ENCODE measurements around the gene DPH2. TPM values are rescaled to one million over a fixed set of nuclear protein-coding genes. Genes with fewer than 3 reads are reported as not detected.
A peak's percentile ranks its signal among the peaks of the same experiment; 100 is the strongest.

The DPH2 gene
- total RNA-seq, 2 experiments from 2014 or later: 25.2 to 30.5 TPM

DNA sequence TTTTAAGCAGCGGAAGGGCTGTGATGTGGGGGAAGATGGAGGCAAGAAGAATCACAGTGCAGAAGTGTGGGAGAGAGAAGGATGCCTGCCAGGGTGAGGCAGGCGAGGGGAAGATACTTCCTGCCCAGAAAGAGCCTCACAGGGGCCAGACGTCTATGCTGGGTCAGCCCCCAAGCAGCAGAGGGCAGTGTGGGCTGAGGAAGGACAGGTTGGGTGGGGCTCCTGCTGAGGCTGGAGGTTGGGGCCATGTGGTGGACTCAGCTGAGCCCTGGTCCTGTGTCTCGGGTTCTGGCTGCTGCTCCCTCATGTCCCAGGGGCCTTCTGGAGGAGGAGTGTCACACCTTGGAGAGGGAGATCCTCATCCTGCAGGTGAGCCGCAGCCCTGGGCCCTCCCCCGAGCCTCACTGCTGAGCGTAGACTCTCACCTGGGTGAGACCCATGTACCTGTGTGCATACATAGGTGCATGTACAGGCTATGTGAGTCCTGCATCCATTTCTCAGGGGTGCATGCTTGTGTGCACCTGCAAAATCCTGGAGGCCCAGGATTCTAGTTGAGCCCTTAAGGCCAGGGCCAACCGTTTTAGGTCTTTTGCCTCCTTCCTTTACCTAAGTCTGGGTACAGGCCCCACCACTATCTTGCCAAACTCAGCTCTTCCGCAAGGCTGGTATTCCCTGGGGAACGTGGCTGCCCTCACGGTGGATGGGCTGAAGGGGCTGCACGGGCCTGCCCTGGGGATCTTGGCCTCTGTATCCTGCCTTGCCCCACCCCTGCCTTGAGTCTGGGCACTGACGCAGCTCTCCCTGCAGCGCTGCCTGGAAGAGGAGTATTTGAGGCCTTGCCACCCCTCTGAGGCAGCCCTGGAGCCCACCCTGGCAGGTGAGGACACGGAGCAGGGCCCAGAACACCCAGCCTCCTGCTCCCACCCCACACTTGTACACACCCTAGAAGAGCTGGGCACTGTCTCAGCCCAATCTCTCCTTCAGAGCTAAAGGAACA is 25.3 kb downstream of the DPH2 start:
- Mint-ChIP-seq H3K36me3 (ENCODE audit: low read depth) (peaks cover 2% of the 10 kb centered on the region), H3K4me1 (peaks cover 8% of the 10 kb centered on the region), H3K27ac (no peak overlapping the region), H3K27me3 (no peaks in the 10 kb centered on the region), H3K4me3 (no peak overlapping the region), H3K9me3 (ENCODE audit: low read depth) (no peaks in the 10 kb centered on the region)
- DNase-seq: peak; percentile 39
- ATAC-seq: peak; percentile 25
- ChIA-PET CTCF (interaction anchor here (0.7 to 1.4 kb wide), 3 partner anchors 10 to 68 kb away, joined by 4 to 6 read pairs (median 4); no protein-coding TSS in a partner anchor), POLR2A (no interaction called here)
- intact Hi-C loops (cut with DNase I, micrococcal nuclease): loop anchor here in 1 of 2 experiments (5.0 kb wide), 1 partner anchor 288 kb away; the partner anchor contains the start of gene ST3GAL3

DNA sequence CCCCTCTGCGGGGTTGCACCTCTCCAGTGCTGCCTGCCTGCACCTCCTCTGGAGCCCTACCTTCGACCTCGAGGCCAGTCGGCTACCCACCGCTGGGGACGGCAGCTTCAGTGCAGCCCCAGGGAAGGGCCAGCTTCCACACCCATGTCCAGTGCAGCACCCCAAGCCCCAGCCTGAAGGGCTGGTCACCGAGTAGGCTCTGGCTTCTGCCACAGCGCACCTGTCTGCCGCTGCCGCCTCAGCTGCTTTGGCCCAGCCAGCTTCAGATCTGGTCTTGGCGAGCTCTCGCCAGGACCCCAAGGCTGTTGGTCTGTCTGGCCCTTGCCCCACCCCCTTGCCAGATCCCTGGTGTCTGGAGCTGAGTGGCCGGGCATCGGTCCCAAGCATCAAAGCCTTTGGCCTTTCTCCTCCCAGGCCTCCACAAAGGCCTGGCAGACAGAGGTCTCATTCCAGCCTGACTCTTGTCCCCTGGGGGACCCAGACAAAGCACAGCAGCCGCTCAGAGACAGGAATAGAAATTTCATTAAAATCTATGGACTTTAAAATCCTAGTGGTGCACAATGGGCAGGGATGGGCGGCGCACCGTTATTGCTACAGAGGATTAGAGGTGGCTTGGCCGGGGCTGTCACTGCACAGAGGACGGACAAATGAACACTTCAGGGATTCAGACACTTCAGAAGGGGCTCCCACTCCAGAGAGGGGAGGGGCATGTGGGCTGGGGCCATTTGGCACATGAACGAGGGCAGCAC is 26.3 kb downstream of the DPH2 start:
- DNase-seq: no peak
- Mint-ChIP-seq H3K9me3 (ENCODE audit: low read depth) (no peaks in the 10 kb centered on the region), H3K4me1 (peaks cover 5% of the 10 kb centered on the region), H3K27me3 (no peaks in the 10 kb centered on the region), H3K4me3 (no peak overlapping the region), H3K36me3 (ENCODE audit: low read depth) (peaks cover 7% of the 10 kb centered on the region), H3K27ac (no peak overlapping the region)
- intact Hi-C loops (cut with DNase I, micrococcal nuclease): no loop called here
- POLR2A ChIA-PET: no interaction called here
- ATAC-seq: no peak
- CTCF ChIA-PET: interaction anchor here (1.3 to 1.4 kb wide), 2 partner anchors 9 to 40 kb away, joined by 4 to 6 read pairs; no protein-coding TSS in a partner anchor

DNA sequence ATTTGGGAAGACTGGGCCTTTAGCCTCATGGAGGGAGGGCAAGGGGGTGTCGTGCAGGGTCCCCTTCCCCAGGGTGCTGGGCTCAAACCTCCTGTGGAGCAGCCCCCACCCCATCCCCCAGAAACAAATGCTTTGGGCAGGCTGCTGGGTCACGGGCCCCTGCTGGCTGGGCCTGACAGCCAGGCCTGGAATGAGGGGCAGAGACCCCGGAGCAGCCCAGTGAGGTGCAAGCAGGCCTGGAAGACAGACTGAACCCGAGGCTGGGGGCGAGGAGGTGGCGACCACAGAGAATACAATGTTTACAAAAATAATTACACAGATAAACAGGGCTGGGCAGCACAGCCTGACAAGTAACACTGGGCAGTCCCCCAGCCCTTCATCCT is 26.9 kb downstream of the DPH2 start:
- Mint-ChIP-seq H3K4me1 (peaks cover 5% of the 10 kb centered on the region), H3K36me3 (ENCODE audit: low read depth) (peaks cover 7% of the 10 kb centered on the region), H3K9me3 (ENCODE audit: low read depth) (no peaks in the 10 kb centered on the region), H3K27me3 (no peaks in the 10 kb centered on the region), H3K27ac (no peak overlapping the region), H3K4me3 (no peak overlapping the region)
- ChIA-PET CTCF (interaction anchor here (0.5 kb wide), 1 partner anchor 201 kb away, joined by 3 read pairs; no protein-coding TSS in a partner anchor), POLR2A (no interaction called here)
- intact Hi-C loops (cut with DNase I, micrococcal nuclease): no loop called here
- ATAC-seq (no peak), DNase-seq (no peak)

- POLR2A ChIA-PET: no interaction called here
- ATAC-seq: no peak
- Mint-ChIP-seq H3K4me3 (no peak overlapping the region), H3K36me3 (ENCODE audit: low read depth) (peaks cover 10% of the 10 kb centered on the region), H3K27me3 (no peaks in the 10 kb centered on the region), H3K9me3 (ENCODE audit: low read depth) (no peaks in the 10 kb centered on the region), H3K27ac (no peak overlapping the region), H3K4me1 (no peaks in the 10 kb centered on the region)
- intact Hi-C loops (cut with DNase I, micrococcal nuclease): no loop called here
- CTCF ChIA-PET: interaction anchor here (0.5 kb wide), 1 partner anchor 200 kb away, joined by 3 read pairs; no protein-coding TSS in a partner anchor
- DNase-seq: no peak
Observed at GRCh38 chr1:43997295-43997999, 27.6 kb downstream of the DPH2 start.

DNA sequence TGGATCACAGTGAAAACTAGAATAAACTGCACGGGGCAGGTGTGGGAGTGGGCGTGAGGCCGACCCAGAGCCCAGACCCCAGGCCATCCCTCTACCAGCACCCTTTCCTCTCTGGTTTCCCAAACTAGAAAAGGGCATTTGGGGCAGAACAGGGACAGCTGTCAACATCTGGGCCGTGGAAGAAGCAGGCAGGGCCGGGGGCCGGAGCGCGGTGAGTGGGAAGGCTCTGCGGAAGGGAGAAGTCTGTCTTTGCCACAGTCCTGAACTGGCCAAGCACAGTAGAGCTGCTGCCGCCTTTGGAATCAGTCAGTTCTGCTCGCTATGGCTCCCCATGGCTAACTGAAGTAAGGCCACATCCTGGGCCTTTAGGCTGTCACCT is 28.2 kb downstream of the DPH2 start:
- intact Hi-C loops (cut with DNase I, micrococcal nuclease): no loop called here
- no peak overlapping the region for H3K4me3 Mint-ChIP-seq
- no peak for ATAC-seq
- no peaks in the 10 kb centered on the region for H3K9me3 Mint-ChIP-seq (ENCODE audit: low read depth)
- ChIA-PET POLR2A (no interaction called here), CTCF (interaction anchor here (1.0 kb wide), 1 partner anchor 24 kb away, joined by 3 read pairs; the partner anchor contains the start of gene ATP6V0B)
- H3K27me3 Mint-ChIP-seq: no peaks in the 10 kb centered on the region
- H3K36me3 Mint-ChIP-seq (ENCODE audit: low read depth): peaks cover 10% of the 10 kb centered on the region
- no peaks in the 10 kb centered on the region for H3K4me1 Mint-ChIP-seq
- no peak for DNase-seq
- H3K27ac Mint-ChIP-seq: no peak overlapping the region

DNA sequence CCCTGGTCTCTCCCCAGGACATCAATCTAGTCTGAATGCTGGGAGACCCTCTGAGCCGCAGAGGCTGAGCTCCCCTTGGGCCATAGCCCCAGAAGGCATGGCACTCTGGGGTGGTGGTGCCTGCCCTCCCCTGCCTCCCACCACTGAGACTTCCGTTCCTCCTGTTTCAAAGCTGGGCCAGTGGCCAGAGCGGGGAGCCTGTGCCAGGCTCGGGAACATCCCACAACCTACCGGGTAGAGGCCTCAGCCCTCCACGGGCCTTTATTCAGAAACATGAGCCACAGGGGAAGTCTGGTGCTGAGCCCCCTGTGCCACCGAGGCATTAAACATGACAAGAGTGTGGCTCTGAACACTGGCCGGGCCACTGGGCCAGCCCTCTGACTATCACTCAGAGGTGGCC is 29.6 kb downstream of the DPH2 start:
- no peaks in the 10 kb centered on the region for H3K27me3 Mint-ChIP-seq
- ATAC-seq: no peak
- no peaks in the 10 kb centered on the region for H3K9me3 Mint-ChIP-seq (ENCODE audit: low read depth)
- H3K4me3 Mint-ChIP-seq: no peak overlapping the region
- H3K36me3 Mint-ChIP-seq (ENCODE audit: low read depth): peaks cover 10% of the 10 kb centered on the region
- H3K27ac Mint-ChIP-seq: no peak overlapping the region
- intact Hi-C loops (cut with DNase I, micrococcal nuclease): no loop called here
- ChIA-PET POLR2A (no interaction called here), CTCF (interaction anchor here (0.6 to 1.2 kb wide), 2 partner anchors 12 to 58 kb away, joined by 3 read pairs; no protein-coding TSS in a partner anchor)
- no peaks in the 10 kb centered on the region for H3K4me1 Mint-ChIP-seq
- DNase-seq: no peak

DNA sequence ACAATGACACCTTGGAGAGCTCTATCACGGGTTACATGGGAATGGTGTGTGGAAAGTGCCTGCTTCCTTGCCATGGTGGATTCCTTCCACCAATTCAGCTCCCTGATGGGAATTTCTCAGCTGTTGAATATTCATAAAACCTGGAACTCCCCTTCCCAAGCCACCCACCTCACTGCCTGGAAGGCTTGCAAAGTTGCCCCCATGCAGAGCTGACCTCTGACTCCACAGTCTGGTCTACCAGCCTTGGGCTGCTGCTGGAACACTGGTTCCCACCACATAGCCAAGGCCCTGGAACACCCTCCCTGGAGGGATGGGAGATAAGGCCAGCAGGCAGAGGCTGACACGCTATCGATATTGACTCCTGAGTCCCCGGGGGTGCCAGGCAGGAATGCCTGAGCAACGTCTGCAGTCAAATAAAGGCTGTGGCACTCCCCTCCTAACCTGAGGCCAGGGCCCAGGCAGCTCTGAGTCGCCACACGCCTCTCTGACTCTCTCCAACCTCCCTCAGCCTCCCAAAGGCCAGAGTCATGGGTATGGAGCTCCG is 30.4 kb downstream of the DPH2 start:
- intact Hi-C loops (cut with DNase I, micrococcal nuclease): no loop called here
- POLR2A ChIA-PET: no interaction called here
- no peaks in the 10 kb centered on the region for H3K27me3 Mint-ChIP-seq
- CTCF ChIA-PET: interaction anchor here (0.6 to 1.2 kb wide), 3 partner anchors 11 to 48 kb away, joined by 3 to 4 read pairs (median 3); no protein-coding TSS in a partner anchor
- no peak overlapping the region for H3K27ac Mint-ChIP-seq
- no peak for ATAC-seq
- no peak for DNase-seq
- peaks cover 10% of the 10 kb centered on the region for H3K36me3 Mint-ChIP-seq (ENCODE audit: low read depth)
- H3K9me3 Mint-ChIP-seq (ENCODE audit: low read depth): no peaks in the 10 kb centered on the region
- H3K4me3 Mint-ChIP-seq: no peak overlapping the region
- no peaks in the 10 kb centered on the region for H3K4me1 Mint-ChIP-seq

- Mint-ChIP-seq H3K4me1 (no peaks in the 10 kb centered on the region), H3K27me3 (no peaks in the 10 kb centered on the region), H3K36me3 (ENCODE audit: low read depth) (peaks cover 12% of the 10 kb centered on the region), H3K4me3 (no peak overlapping the region), H3K9me3 (ENCODE audit: low read depth) (no peaks in the 10 kb centered on the region), H3K27ac (no peak overlapping the region)
- CTCF ChIA-PET: interaction anchor here (0.7 to 1.0 kb wide), 2 partner anchors 34 to 68 kb away, joined by 3 read pairs; no protein-coding TSS in a partner anchor
- no peak for ATAC-seq
- POLR2A ChIA-PET: no interaction called here
- intact Hi-C loops (cut with DNase I, micrococcal nuclease): no loop called here
- DNase-seq: no peak
Observed at GRCh38 chr1:44002165-44002564, 32.4 kb downstream of the DPH2 start.

DNA sequence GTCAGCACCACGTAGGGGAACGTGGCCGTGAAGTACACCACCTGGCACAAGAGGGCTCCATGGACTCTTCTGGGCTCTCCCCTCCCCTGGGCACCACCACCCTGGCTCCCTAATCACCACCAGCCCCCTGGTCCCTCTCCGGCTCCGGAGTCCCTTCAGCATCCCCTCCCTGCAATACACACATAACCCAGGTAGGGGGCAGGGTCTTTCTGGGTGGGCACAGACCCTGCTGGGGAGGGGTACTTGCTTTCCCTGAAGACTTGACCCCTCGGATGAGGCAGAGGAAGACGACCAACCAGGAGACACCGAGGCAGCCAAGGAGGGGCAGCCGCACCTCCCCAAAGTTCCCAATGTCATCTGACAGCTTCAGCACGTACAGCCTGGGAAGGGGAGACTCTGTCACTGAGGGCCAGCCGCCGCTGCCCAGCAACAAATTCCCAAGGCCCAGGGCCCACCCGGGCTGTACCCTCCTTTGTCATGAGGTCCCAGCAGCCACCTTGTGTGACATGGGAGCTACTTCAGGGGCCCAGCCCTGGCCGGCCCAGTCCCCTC is 32.9 kb downstream of the DPH2 start:
- CTCF ChIA-PET: interaction anchor here (1.0 to 1.2 kb wide), 3 partner anchors 26 to 45 kb away, joined by 3 to 6 read pairs (median 4); no protein-coding TSS in a partner anchor
- intact Hi-C loops (cut with DNase I, micrococcal nuclease): no loop called here
- ATAC-seq: no peak

GRCh38 chr1:44008259-44008658 is 38.4 kb downstream of the DPH2 start:
- Mint-ChIP-seq H3K27me3 (no peaks in the 10 kb centered on the region), H3K27ac (no peak overlapping the region), H3K4me1 (peaks cover 4% of the 10 kb centered on the region), H3K9me3 (ENCODE audit: low read depth) (no peaks in the 10 kb centered on the region), H3K36me3 (ENCODE audit: low read depth) (peaks cover 5% of the 10 kb centered on the region), H3K4me3 (no peak overlapping the region)
- DNase-seq (no peak), ATAC-seq (no peak)
- intact Hi-C loops (cut with DNase I, micrococcal nuclease): no loop called here
- ChIA-PET POLR2A (no interaction called here), CTCF (no interaction called here)

More for the DNA sequence above, 32.9 kb downstream of the DPH2 start:
- Mint-ChIP-seq H3K4me3 (no peak overlapping the region), H3K27ac (no peak overlapping the region), H3K27me3 (no peaks in the 10 kb centered on the region), H3K36me3 (ENCODE audit: low read depth) (peaks cover 12% of the 10 kb centered on the region), H3K9me3 (ENCODE audit: low read depth) (no peaks in the 10 kb centered on the region), H3K4me1 (no peaks in the 10 kb centered on the region)
- POLR2A ChIA-PET: no interaction called here
- DNase-seq: no peak

Measured in activated CD4-positive, alpha-beta T cell treated with anti-CD3 and anti-CD28 coated beads for 36 hours (primary cell).